Endothelial cell of umbilical vein (primary cell): ENCODE results near the gene NUP155. TPM values are rescaled to one million over a fixed set of nuclear protein-coding genes. Genes with fewer than 3 reads are reported as not detected.

Experiments used
- BruUV-seq: library from RNA; stranded (reverse); fragments of 400-500 nt; replicated peaks from 2 replicates; lab custom pipeline; 2021; lab: Mats Ljungman, UMichigan
- CTCF ChIA-PET: fragments of 300-600, 350-600 bp; sonication (Branson Sonifier 250); formaldehyde crosslinking; loops from one replicate; lab custom pipeline; 2021; ENCODE audit warnings: antibody characterized with exemption, inconsistent platforms; lab: Charles Lee
- POLR2A ChIA-PET: fragments of 300-600, 350-600 bp; sonication (Branson Sonifier 250); formaldehyde crosslinking; loops from one replicate; lab custom pipeline; 2021; ENCODE audit warnings: antibody characterized with exemption, inconsistent platforms; lab: Charles Lee
- DNase-seq: peaks from one replicate; pipeline ENCODE4 v3.0.0-alpha.2; 2011; ENCODE audit warnings: low read depth, low spot score
- FAIRE-seq: peaks from 2 replicates; lab custom pipeline; 2011; peaks lifted over from hg19 to GRCh38; lab: Jason Lieb, UNC
- H2AFZ ChIP-seq: 2 replicates; pipeline ENCODE4 v1.6.0; 2012; ENCODE audit warnings: low read depth, low read length, control low read depth, inconsistent platforms
- H3K27ac ChIP-seq: 2 replicates; pipeline ENCODE4 v1.5.1; 2011; ENCODE audit warnings: low read depth, mild to moderate bottlenecking, control low read depth, low read length, moderate library complexity; ENCODE audit not compliant: insufficient read depth
- H3K27me3 ChIP-seq, 2 experiments: 2 replicates each; pipeline versions ENCODE4 v1.6.0 to v1.6.1; 2011; ENCODE audit warnings: low read length in 2 of 2, mixed read lengths in 1 of 2; ENCODE audit not compliant: control insufficient read depth in 2 of 2, insufficient read depth in 2 of 2
- H3K36me3 ChIP-seq, 2 experiments: 2 replicates in 1 of 2; 3 replicates in 1 of 2; pipeline ENCODE4 v1.5.1; 2011; ENCODE audit warnings: low read length in 2 of 2, mild to moderate bottlenecking in 1 of 2, moderate library complexity in 1 of 2; ENCODE audit not compliant: control insufficient read depth in 2 of 2, insufficient read depth in 2 of 2; ENCODE audit errors: extremely low read depth in 1 of 2
- H3K4me1 ChIP-seq: 3 replicates; pipeline ENCODE4 v1.5.1; 2011; ENCODE audit warnings: mild to moderate bottlenecking, low read length; ENCODE audit not compliant: control insufficient read depth, insufficient read depth; ENCODE audit errors: extremely low read depth
- H3K4me2 ChIP-seq: 2 replicates; pipeline ENCODE4 v1.6.1; 2011; ENCODE audit warnings: low read length, control low read depth, mixed read lengths; ENCODE audit not compliant: insufficient read depth
- H3K4me3 ChIP-seq, 3 experiments: fragments of 200-600 bp in 1 of 3; sonication (generic), shearing (Covaris generic) in 1 of 3; replicated peaks in 1 of 3; 2 replicates each; pipeline ENCODE4 v1.5.1; 2011 to 2016; ENCODE audit warnings: control low read depth in 3 of 3, low read length in 3 of 3, mild to moderate bottlenecking in 2 of 3, inconsistent platforms in 1 of 3, low read depth in 1 of 3, moderate library complexity in 1 of 3; ENCODE audit not compliant: insufficient read depth in 1 of 3
- H3K79me2 ChIP-seq: 2 replicates; pipeline ENCODE4 v1.6.0; 2012; ENCODE audit warnings: low read length, inconsistent platforms; ENCODE audit not compliant: control insufficient read depth, insufficient read depth
- H3K9ac ChIP-seq: replicated peaks from 2 replicates; pipeline ENCODE3; 2011; ENCODE audit warnings: low read length, control low read depth; ENCODE audit not compliant: insufficient read depth; ENCODE audit errors: extremely low read depth
- H3K9me1 ChIP-seq: replicated peaks from 3 replicates; pipeline ENCODE4 v1.6.0; 2011; ENCODE audit warnings: mild to moderate bottlenecking, low read length; ENCODE audit not compliant: control insufficient read depth, insufficient read depth; ENCODE audit errors: extremely low read depth
- H3K9me3 ChIP-seq: replicated peaks from 2 replicates; pipeline ENCODE4 v1.5.1; 2012; ENCODE audit warnings: low read length, inconsistent platforms; ENCODE audit not compliant: control insufficient read depth, insufficient read depth
- H4K20me1 ChIP-seq: replicated peaks from 2 replicates; pipeline ENCODE3; 2011; ENCODE audit warnings: mild to moderate bottlenecking, low read length; ENCODE audit not compliant: control insufficient read depth, insufficient read depth; ENCODE audit errors: extremely low read depth
- CTCF ChIP-seq, 2 donors: IDR thresholded peaks; 1 replicate in 1 of 2; 2 replicates in 1 of 2; pipeline ENCODE4 v1.5.1; 2011; ENCODE audit warnings: low read length in 2 of 2, mild to moderate bottlenecking in 2 of 2, moderate library complexity in 2 of 2, control low read depth in 1 of 2, inconsistent platforms in 1 of 2, low read depth in 1 of 2; ENCODE audit not compliant: insufficient read depth in 1 of 2; ENCODE audit errors: extremely low read depth in 1 of 2
- EZH2 ChIP-seq: IDR thresholded peaks from 2 replicates; pipeline ENCODE4 v1.6.1; 2012; ENCODE audit warnings: borderline replicate concordance, low read depth, mild to moderate bottlenecking, moderate library complexity, low read length, inconsistent platforms; ENCODE audit not compliant: severe bottlenecking
- FOS ChIP-seq: IDR thresholded peaks from 2 replicates; pipeline ENCODE4 v1.6.1; 2011; ENCODE audit warnings: mild to moderate bottlenecking, low read length, moderate library complexity, borderline replicate concordance; ENCODE audit not compliant: insufficient read depth
- GATA2 ChIP-seq: IDR thresholded peaks from 2 replicates; pipeline ENCODE4 v1.7.0; 2011; ENCODE audit warnings: low read depth, mild to moderate bottlenecking, moderate library complexity, mixed read lengths, low read length; ENCODE audit not compliant: insufficient read length, insufficient read depth
- JUN ChIP-seq: IDR thresholded peaks from 2 replicates; pipeline ENCODE4 v1.6.1; 2011; ENCODE audit warnings: borderline replicate concordance, low read depth; ENCODE audit not compliant: insufficient read length, insufficient read depth
- MAX ChIP-seq: IDR thresholded peaks from 2 replicates; pipeline ENCODE4 v1.6.1; 2011; ENCODE audit not compliant: insufficient read depth, insufficient read length
- MYC ChIP-seq: IDR thresholded peaks from one replicate; pipeline ENCODE4 v1.6.1; 2011; ENCODE audit warnings: mild to moderate bottlenecking, low read depth, low read length
- POLR2A ChIP-seq: IDR thresholded peaks from 2 replicates; pipeline ENCODE4 v1.6.1; 2012; ENCODE audit warnings: low read depth, mild to moderate bottlenecking, control low read depth, low read length
- POLR2AphosphoS5 ChIP-seq: IDR thresholded peaks from 2 replicates; pipeline ENCODE4 v1.6.1; 2012; ENCODE audit warnings: low read depth, mild to moderate bottlenecking, control low read depth, low read length, moderate library complexity; ENCODE audit not compliant: insufficient read depth
- dilution Hi-C: fragments of 300-500 bp; cut with MboI; formaldehyde crosslinking; loops from one replicate; pipeline ENCODE4 v1.15.0; 2019; ENCODE audit warnings: low sequenced_read_pairs; ENCODE audit not compliant: extremely low pct_ligation_motif_present
- intact Hi-C: fragments of 100-400 bp; cut with micrococcal nuclease; formaldehyde crosslinking; loops from one replicate; pipeline ENCODE4 v1.10.0; 2022
- polyA plus RNA-seq, 4 experiments: library from polyadenylated mRNA; depleted of rRNA in 3 of 4; stranded (reverse) in 3 of 4; unstranded in 1 of 4; fragments of >200 nt; gene quantifications; 2 replicates each; pipeline versions ENCODE4 v1.2.1 to v1.2.3, GENCODE V29; 2011 to 2012; ENCODE audit warnings: missing spikeins in 1 of 4
- total RNA-seq: library from RNA; stranded (reverse); gene quantifications from 2 replicates; pipeline ENCODE4 v1.2.3, GENCODE V29; 2021

NUP155 gene
- total and polyA plus RNA-seq, 2 donors (not counting 3 experiments of a cell fraction or from before 2014, with no cell fraction given), result 11.1 to 36.6 TPM

GRCh38 chr5:37391591-37391990 is 20.7 kb upstream of the NUP155 start:
- no peaks in the 10 kb centered on the region for H4K20me1 ChIP-seq
- DNase-seq (no peak), FAIRE-seq (no peak)
- H3K9me3 ChIP-seq, result no peaks in the 10 kb centered on the region
- H3K36me3 ChIP-seq, result peaks cover 2% of the 10 kb centered on the region in 2 experiments
- intact Hi-C loops, result no loop called here
- CTCF ChIA-PET, result no interaction called here
- H3K9ac ChIP-seq, result no peak overlapping the region
- no peaks in the 10 kb centered on the region for H3K4me1 ChIP-seq
- no peaks in the 10 kb centered on the region for H3K27me3 ChIP-seq
- no TSS peak for BruUV-seq
- H3K4me2 ChIP-seq, result no peak overlapping the region
- no peaks in the 10 kb centered on the region for H3K79me2 ChIP-seq
- H3K4me3 ChIP-seq, result no peak overlapping the region
- H3K27ac ChIP-seq, result no peak overlapping the region
- dilution Hi-C loops, result no loop called here
- no peak for TF ChIP-seq JUN
- no peak for TF ChIP-seq MYC
- no peak for TF ChIP-seq POLR2AphosphoS5
- TF ChIP-seq POLR2A, result no peak
- TF ChIP-seq CTCF (IDR thresholded peaks at IDR 0.05; ENCODE audit: extremely low read depth in 1 of 2, insufficient read depth in 1 of 2, low read depth in 1 of 2, low read length in 2 of 2), result no peak
- no peak for TF ChIP-seq FOS
- TF ChIP-seq MAX, result no peak
- no peak for TF ChIP-seq EZH2
- no peak for TF ChIP-seq GATA2
- no peak overlapping the region for H2AFZ ChIP-seq
- POLR2A ChIA-PET, result no interaction called here
- H3K9me1 ChIP-seq, result no peaks in the 10 kb centered on the region
